ENCODE data around the gene TMEM138. TPM values are rescaled to one million over a fixed set of nuclear protein-coding genes. Genes with fewer than 3 reads are reported as not detected.

TMEM138 gene
- total RNA-seq, 1 experiment from 2014 or later, result 43.6 TPM

DNA sequence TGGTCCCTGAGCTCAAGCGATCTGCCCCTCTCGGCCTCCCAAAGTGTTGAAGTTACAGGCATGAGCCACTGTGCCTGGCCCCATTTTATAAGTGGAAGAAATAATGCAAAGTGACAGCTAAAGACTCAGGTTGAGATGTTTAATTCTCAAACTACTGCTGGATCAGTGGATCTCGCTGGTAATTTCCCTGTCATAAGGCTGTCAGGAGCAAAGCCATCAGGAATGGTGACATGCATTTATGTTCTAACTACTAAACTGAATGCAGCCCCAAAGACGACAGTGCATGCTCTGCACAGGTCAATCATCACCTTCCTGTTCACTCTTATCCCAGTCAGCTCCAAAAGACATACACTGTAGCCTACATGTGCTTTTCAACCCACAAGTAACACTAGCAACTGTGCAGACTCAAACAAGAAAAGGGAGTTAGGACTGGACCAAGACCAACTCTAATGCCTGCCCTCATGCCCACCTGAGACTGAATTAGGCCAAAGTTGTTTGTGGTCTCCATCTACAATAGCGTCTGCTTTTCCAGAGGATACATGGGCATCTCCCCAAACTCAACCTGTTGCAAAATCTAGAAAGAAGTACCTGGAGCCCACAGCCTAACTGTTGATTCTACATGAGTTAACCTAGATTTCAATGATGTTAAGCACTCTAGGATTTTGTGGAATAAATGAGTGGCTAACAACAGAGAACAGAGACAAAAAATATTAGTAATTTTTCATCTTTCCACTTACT is 45.0 kb downstream of the TMEM138 start:
- no peak overlapping the region for H2BK120ac ChIP-seq (ENCODE audit: low read depth, low read length, poor library complexity, severe bottlenecking)
- no peak overlapping the region for H3K18ac ChIP-seq (ENCODE audit: insufficient read length, low read depth, low read length)
- no peak overlapping the region for H4K5ac ChIP-seq (ENCODE audit: insufficient read length, low read depth, low read length)
- no peaks in the 10 kb centered on the region for H3K79me2 ChIP-seq (ENCODE audit: insufficient read depth, low read length)
- no peaks in the 10 kb centered on the region for H4K20me1 ChIP-seq (ENCODE audit: control insufficient read depth, insufficient read depth, insufficient read length)
- no peaks in the 10 kb centered on the region for H3K27me3 Mint-ChIP-seq (ENCODE audit: low read depth)
- H4K91ac ChIP-seq (ENCODE audit: insufficient read length, low read depth, low read length), result no peak overlapping the region
- no peak overlapping the region for H3K27ac ChIP-seq (ENCODE audit: insufficient read length, low read depth, low read length)
- no peak for DNase-seq
- no peaks in the 10 kb centered on the region for H3K4me1 Mint-ChIP-seq
- TF ChIP-seq, protein P1, sequence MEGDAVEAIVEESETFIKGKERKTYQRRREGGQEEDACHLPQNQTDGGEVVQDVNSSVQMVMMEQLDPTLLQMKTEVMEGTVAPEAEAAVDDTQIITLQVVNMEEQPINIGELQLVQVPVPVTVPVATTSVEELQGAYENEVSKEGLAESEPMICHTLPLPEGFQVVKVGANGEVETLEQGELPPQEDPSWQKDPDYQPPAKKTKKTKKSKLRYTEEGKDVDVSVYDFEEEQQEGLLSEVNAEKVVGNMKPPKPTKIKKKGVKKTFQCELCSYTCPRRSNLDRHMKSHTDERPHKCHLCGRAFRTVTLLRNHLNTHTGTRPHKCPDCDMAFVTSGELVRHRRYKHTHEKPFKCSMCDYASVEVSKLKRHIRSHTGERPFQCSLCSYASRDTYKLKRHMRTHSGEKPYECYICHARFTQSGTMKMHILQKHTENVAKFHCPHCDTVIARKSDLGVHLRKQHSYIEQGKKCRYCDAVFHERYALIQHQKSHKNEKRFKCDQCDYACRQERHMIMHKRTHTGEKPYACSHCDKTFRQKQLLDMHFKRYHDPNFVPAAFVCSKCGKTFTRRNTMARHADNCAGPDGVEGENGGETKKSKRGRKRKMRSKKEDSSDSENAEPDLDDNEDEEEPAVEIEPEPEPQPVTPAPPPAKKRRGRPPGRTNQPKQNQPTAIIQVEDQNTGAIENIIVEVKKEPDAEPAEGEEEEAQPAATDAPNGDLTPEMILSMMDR (conservative IDR thresholded peaks at IDR 0.05), result no peak
- no peak overlapping the region for H2AK5ac ChIP-seq (ENCODE audit: insufficient read length, low read length)
- H3K23ac ChIP-seq (ENCODE audit: insufficient read length, low read depth, low read length), result no peak overlapping the region
- H3K4me1 ChIP-seq (ENCODE audit: insufficient read depth, low read length), result no peaks in the 10 kb centered on the region
- no peaks in the 10 kb centered on the region for H3K9me3 Mint-ChIP-seq
- H3K79me1 ChIP-seq (ENCODE audit: insufficient read depth, low read depth, low read length, poor library complexity, severe bottlenecking), result no peaks in the 10 kb centered on the region
- H3K9me3 ChIP-seq (ENCODE audit: control insufficient read depth, low read depth, low read length), result no peaks in the 10 kb centered on the region
- no peak overlapping the region for H3K4me3 Mint-ChIP-seq
- no peak overlapping the region for H3K4me2 ChIP-seq (ENCODE audit: insufficient read depth, insufficient read length, low read length)
- no peaks in the 10 kb centered on the region for H3K23me2 ChIP-seq (ENCODE audit: insufficient read length, low read depth, low read length, poor library complexity, severe bottlenecking)
- H3K36me3 Mint-ChIP-seq (ENCODE audit: insufficient read depth in 1 of 3, low read depth in 3 of 3), result peaks cover 43 to 95% (median 91%) of the 10 kb centered on the region in 3 experiments
- H3K27ac Mint-ChIP-seq, result no peak overlapping the region
- no peak overlapping the region for H2BK20ac ChIP-seq (ENCODE audit: low read depth, low read length, poor library complexity, severe bottlenecking)
- no peak overlapping the region for H3K14ac ChIP-seq (ENCODE audit: insufficient read depth, low read length)
- H2AFZ ChIP-seq (ENCODE audit: low read length), result no peak overlapping the region
- no peak overlapping the region for H4K8ac ChIP-seq (replicated peaks; ENCODE audit: insufficient read length, low read depth, low read length)
- H3T11ph ChIP-seq (ENCODE audit: low read length), result no peak overlapping the region
- H3K9ac ChIP-seq (ENCODE audit: extremely low read depth, insufficient read length, low read length), result no peak overlapping the region
- H3K27me3 ChIP-seq (ENCODE audit: insufficient read depth, low read length), result no peaks in the 10 kb centered on the region
- no CpG with 5 or more reads among the region's 5 CpGs for WGBS (ENCODE audit: extremely low coverage, insufficient read length, low lambda C conversion rate)
- no peak overlapping the region for H2BK5ac ChIP-seq (ENCODE audit: insufficient read length, low read length)
- no peak overlapping the region for H2BK12ac ChIP-seq (ENCODE audit: insufficient read length, low read depth, low read length)
- H2BK15ac ChIP-seq (ENCODE audit: low read depth, low read length), result no peak overlapping the region
- no peak overlapping the region for H3K56ac ChIP-seq (ENCODE audit: insufficient read length, low read depth, low read length)
- H3K4ac ChIP-seq (ENCODE audit: low read depth, low read length), result no peak overlapping the region
